Keratinocyte (primary cell): ENCODE results near the gene GJC1. TPM values are rescaled to one million over a fixed set of nuclear protein-coding genes. Genes with fewer than 3 reads are reported as not detected.
"Not testable (repeated sequence)": the region's sequence is repeated elsewhere in the genome, so short reads cannot be mapped to it uniquely, and the experiment has no call there.

ENCODE experiments used
- DNase-seq: peaks from one replicate; pipeline ENCODE4 v3.0.0-alpha.2; 2011; ENCODE audit warnings: low read depth, missing footprints, low spot score
- FAIRE-seq: peaks from 2 replicates; lab custom pipeline; 2011; peaks lifted over from hg19 to GRCh38; lab: Jason Lieb, UNC
- H2AFZ ChIP-seq: 2 replicates; pipeline ENCODE4 v1.6.0; 2012; ENCODE audit warnings: low read length, control low read depth, inconsistent platforms; ENCODE audit not compliant: control insufficient read depth
- H3K27ac ChIP-seq: 2 replicates; pipeline ENCODE4 v1.5.1; 2011; ENCODE audit warnings: low read length; ENCODE audit not compliant: control insufficient read depth, insufficient read depth
- H3K27me3 ChIP-seq: 3 replicates; pipeline ENCODE4 v1.6.0; 2011; ENCODE audit warnings: low read length; ENCODE audit not compliant: control insufficient read depth, insufficient read depth; ENCODE audit errors: extremely low read depth
- H3K36me3 ChIP-seq, 2 experiments: 2 replicates in 1 of 2; 3 replicates in 1 of 2; pipeline ENCODE4 v1.5.1; 2011; ENCODE audit warnings: low read length in 2 of 2, mild to moderate bottlenecking in 1 of 2; ENCODE audit not compliant: control insufficient read depth in 2 of 2, insufficient read depth in 2 of 2; ENCODE audit errors: extremely low read depth in 1 of 2
- H3K4me1 ChIP-seq: 3 replicates; pipeline ENCODE4 v1.5.1; 2011; ENCODE audit warnings: low read length; ENCODE audit not compliant: control insufficient read depth, insufficient read depth; ENCODE audit errors: extremely low read depth
- H3K4me2 ChIP-seq: 3 replicates; pipeline ENCODE4 v1.6.0; 2011; ENCODE audit warnings: low read depth, low read length; ENCODE audit not compliant: control insufficient read depth, insufficient read depth; ENCODE audit errors: extremely low read depth
- H3K4me3 ChIP-seq, 3 experiments: fragments of 200-600 bp in 1 of 3; sonication (generic) in 1 of 3; 2 replicates in 2 of 3; 3 replicates in 1 of 3; pipeline ENCODE4 v1.5.1; 2011 to 2016; ENCODE audit warnings: low read length in 3 of 3, mild to moderate bottlenecking in 3 of 3, control low read depth in 2 of 3, inconsistent platforms in 1 of 3, low read depth in 1 of 3, mixed read lengths in 1 of 3, mixed run types in 1 of 3, moderate library complexity in 1 of 3; ENCODE audit not compliant: control insufficient read depth in 2 of 3, insufficient read depth in 2 of 3; ENCODE audit errors: extremely low read depth in 1 of 3
- H3K79me2 ChIP-seq: 2 replicates; pipeline ENCODE4 v1.6.0; 2012; ENCODE audit warnings: low read length; ENCODE audit not compliant: control insufficient read depth, insufficient read depth
- H3K9ac ChIP-seq: 3 replicates; pipeline ENCODE4 v1.6.0; 2011; ENCODE audit warnings: low read length; ENCODE audit not compliant: control insufficient read depth, insufficient read depth; ENCODE audit errors: extremely low read depth
- H3K9me1 ChIP-seq: 3 replicates; pipeline ENCODE4 v1.6.0; 2011; ENCODE audit warnings: low read length; ENCODE audit not compliant: control insufficient read depth, insufficient read depth; ENCODE audit errors: extremely low read depth
- H3K9me3 ChIP-seq: 2 replicates; pipeline ENCODE4 v1.5.1; 2012; ENCODE audit warnings: low read depth, low read length; ENCODE audit not compliant: control insufficient read depth
- H4K20me1 ChIP-seq: 3 replicates; pipeline ENCODE4 v1.6.0; 2011; ENCODE audit warnings: low read length; ENCODE audit not compliant: control insufficient read depth, insufficient read depth; ENCODE audit errors: extremely low read depth
- CTCF ChIP-seq, 3 experiments: IDR thresholded peaks in 1 of 3; conservative IDR thresholded peaks in 1 of 3; optimal IDR thresholded peaks in 1 of 3; 2 replicates in 2 of 3; 3 replicates in 1 of 3; pipeline versions ENCODE3 to v1.5.1; 2011; ENCODE audit warnings: low read length in 3 of 3, mild to moderate bottlenecking in 3 of 3, moderate library complexity in 2 of 3, control low read depth in 1 of 3, inconsistent platforms in 1 of 3; ENCODE audit not compliant: insufficient read depth in 2 of 3; ENCODE audit errors: extremely low read depth in 1 of 3
- EZH2 ChIP-seq: IDR thresholded peaks from one replicate; pipeline ENCODE4 v1.6.1; 2012; ENCODE audit warnings: inconsistent platforms, mild to moderate bottlenecking, low read length, moderate library complexity
- dilution Hi-C: fragments of 300-500 bp; cut with MboI; formaldehyde crosslinking; loops from one replicate; pipeline ENCODE4 v1.7.0; 2020; ENCODE audit warnings: low sequenced_read_pairs; ENCODE audit not compliant: extremely low pct_ligation_motif_present
- polyA plus RNA-seq, 5 experiments: library from polyadenylated mRNA; depleted of rRNA in 3 of 5; stranded (reverse) in 3 of 5; stranded (forward) in 1 of 5; unstranded in 1 of 5; fragments of >200 nt; gene quantifications; 1 replicate in 1 of 5; 2 replicates in 3 of 5; 3 replicates in 1 of 5; pipeline versions ENCODE4 v1.2.1 to v1.2.3, GENCODE V29; 2011 to 2012; ENCODE audit warnings: missing spikeins in 2 of 5, low read depth in 1 of 5, low replicate concordance in 1 of 5

The GJC1 gene
- polyA plus RNA-seq, 1 donor (not counting 4 experiments of a cell fraction or from before 2014, with no cell fraction given), result 11.1 TPM

DNA sequence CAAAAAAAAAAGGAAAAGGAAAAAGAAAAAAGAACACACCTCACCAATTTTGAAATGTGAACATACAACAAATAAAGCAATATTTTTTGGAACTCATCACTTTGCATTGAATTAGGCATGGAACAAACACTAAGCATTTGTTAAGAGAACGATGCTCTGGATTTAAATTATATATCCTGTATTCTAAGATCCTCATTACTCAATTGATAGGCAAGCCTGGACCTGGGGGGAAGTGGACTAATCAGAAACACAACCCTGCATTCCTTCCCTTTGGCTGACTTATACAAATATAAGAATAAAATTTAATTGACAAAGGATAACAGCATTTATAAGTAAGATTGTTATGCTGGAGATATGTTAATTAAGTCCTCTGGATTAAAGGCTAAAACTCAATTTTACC is 2.2 kb downstream of the GJC1 start:
- Histone ChIP-seq H3K79me2 (peaks cover 66% of the 10 kb centered on the region), H3K4me3 (peak overlapping the region; percentile 79 to 95 (median 91)), H3K9me3 (no peaks in the 10 kb centered on the region), H2AFZ (no peak overlapping the region), H3K9ac (peak overlapping the region; percentile 85), H3K27me3 (no peaks in the 10 kb centered on the region), H3K9me1 (no peaks in the 10 kb centered on the region), H3K4me1 (peaks cover 21% of the 10 kb centered on the region), H4K20me1 (no peaks in the 10 kb centered on the region), H3K36me3 (peaks cover 0 to 2% of the 10 kb centered on the region in 2 experiments), H3K27ac (peak overlapping the region; percentile 40), H3K4me2 (peak overlapping the region; percentile 98)
- DNase-seq (no peak), FAIRE-seq (no peak)
- dilution Hi-C loops, result no loop called here
- no peak for TF ChIP-seq EZH2
- TF ChIP-seq CTCF (optimal IDR thresholded peaks at IDR 0.05 in 1 of 3, IDR thresholded peaks at IDR 0.05 in 1 of 3, conservative IDR thresholded peaks at IDR 0.05 in 1 of 3; ENCODE audit: extremely low read depth in 1 of 3, insufficient read depth in 2 of 3, low read length in 3 of 3), result no peak

DNA sequence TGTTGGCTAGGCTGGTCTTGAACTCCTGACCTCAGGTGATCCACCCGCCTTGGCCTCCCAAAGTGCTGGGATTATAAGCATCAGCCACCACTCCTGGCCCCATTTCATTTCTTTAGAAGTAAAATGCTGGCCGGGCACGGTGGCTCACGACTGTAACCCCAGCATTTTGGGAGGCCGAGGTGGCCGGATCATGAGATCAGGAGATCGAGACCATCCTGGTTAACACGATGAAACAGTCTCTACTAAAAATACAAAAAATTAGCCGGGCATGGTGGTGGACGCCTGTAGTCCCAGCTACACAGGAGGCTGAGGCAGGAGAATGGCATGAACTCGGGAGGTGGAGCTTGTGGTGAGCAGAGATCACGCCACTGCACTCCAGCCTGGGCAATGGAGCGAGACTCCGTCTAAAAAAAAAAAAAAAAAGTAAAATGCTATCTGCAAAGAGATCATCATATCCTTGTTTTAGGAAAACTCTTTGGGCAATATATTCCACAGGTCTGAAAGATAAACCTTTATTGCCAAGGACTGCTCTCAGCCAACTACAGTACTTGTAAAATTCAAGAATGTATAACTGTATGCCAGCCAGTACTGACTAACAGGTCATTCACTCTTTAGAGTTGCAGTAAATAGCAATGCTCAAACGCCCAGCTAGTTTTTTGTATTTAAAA is 3.8 kb downstream of the GJC1 start:
- no peak overlapping the region for H3K9ac ChIP-seq
- peaks cover 30% of the 10 kb centered on the region for H3K4me1 ChIP-seq
- H3K27me3 ChIP-seq, result no peaks in the 10 kb centered on the region
- DNase-seq, result no peak
- peaks cover 71% of the 10 kb centered on the region for H3K79me2 ChIP-seq
- H3K27ac ChIP-seq, result no peak overlapping the region
- no peak for FAIRE-seq
- H3K9me1 ChIP-seq, result no peaks in the 10 kb centered on the region
- no peak overlapping the region for H3K4me2 ChIP-seq
- no peak for TF ChIP-seq CTCF (optimal IDR thresholded peaks at IDR 0.05 in 1 of 3, IDR thresholded peaks at IDR 0.05 in 1 of 3, conservative IDR thresholded peaks at IDR 0.05 in 1 of 3; ENCODE audit: extremely low read depth in 1 of 3, insufficient read depth in 2 of 3, low read length in 3 of 3)
- no peak for TF ChIP-seq EZH2
- H3K9me3 ChIP-seq, result no peaks in the 10 kb centered on the region
- dilution Hi-C loops, result no loop called here
- H3K36me3 ChIP-seq, result peaks cover 0 to 2% of the 10 kb centered on the region in 2 experiments
- H2AFZ ChIP-seq, result no peak overlapping the region
- no peak overlapping the region for H3K4me3 ChIP-seq
- no peaks in the 10 kb centered on the region for H4K20me1 ChIP-seq

GRCh38 chr17:44825236-44825635 is 4.9 kb downstream of the GJC1 start:
- H3K4me2 ChIP-seq, FAIRE-seq, DNase-seq, H3K9me3 ChIP-seq, dilution Hi-C loops, H3K27ac ChIP-seq, H3K36me3 ChIP-seq, H3K9ac ChIP-seq, H3K4me3 ChIP-seq, H3K9me1 ChIP-seq, H3K27me3 ChIP-seq, H4K20me1 ChIP-seq, H2AFZ ChIP-seq: not testable (repeated sequence)
- H3K79me2 ChIP-seq, result peaks cover 71% of the 10 kb centered on the region
- H3K4me1 ChIP-seq, result peaks cover 36% of the 10 kb centered on the region
